GM20000 (cell line): Measurements from ENCODE around the gene OR10AD1.

Source experiments
- DNase-seq: peaks from one replicate; pipeline ENCODE4 v3.0.0; 2012; ENCODE audit warnings: low spot score
- CTCF ChIP-seq: IDR thresholded peaks from 2 replicates; pipeline ENCODE4 v1.5.1; 2012; ENCODE audit warnings: mild to moderate bottlenecking, control low read depth; ENCODE audit errors: extremely low read depth, missing control alignments

The OR10AD1 gene

GRCh38 chr12:48189331-48190125 lies 13.6 kb downstream of the OR10AD1 start:
- DNase-seq: peak; percentile 70

GRCh38 chr12:48187916-48188695 lies 15.0 kb downstream of the OR10AD1 start:
- TF ChIP-seq CTCF: no peak
- DNase-seq: no peak

More at GRCh38 chr12:48189331-48190125, 13.6 kb downstream of the OR10AD1 start:
- peak; percentile 81 for TF ChIP-seq CTCF

- DNase-seq: peak; percentile 33
- no peak for TF ChIP-seq CTCF
These were observed 17.7 kb downstream of the OR10AD1 start for GRCh38 chr12:48185181-48185919.

GRCh38 chr12:48184549-48184922 lies 18.6 kb downstream of the OR10AD1 start:
- no peak for TF ChIP-seq CTCF
- no peak for DNase-seq

- TF ChIP-seq CTCF: no peak
- no peak for DNase-seq
These were observed 19.1 kb downstream of the OR10AD1 start for GRCh38 chr12:48183876-48184548.

- TF ChIP-seq CTCF: peak; percentile 28
- peak; percentile 83 for DNase-seq
These were observed 19.8 kb downstream of the OR10AD1 start, which contains the start of gene CCDC184 for GRCh38 chr12:48183091-48183875. TSS of gene CCDC184 (plus strand) at chr12:48183644. CDS start at chr12:48184123, 479 bp downstream.
